Measurements from ENCODE around the gene ARHGAP29. TPM values are rescaled to one million over a fixed set of nuclear protein-coding genes. Genes with fewer than 3 reads are reported as not detected.
"Not testable (repeated sequence)": the region's sequence is repeated elsewhere in the genome, so short reads cannot be mapped to it uniquely, and the experiment has no call there.

Gene ARHGAP29
- total RNA-seq, 2 donors from 2014 or later, result 24.9 to 39.4 TPM

GRCh38 chr1:94160811-94161210 is 76.6 kb downstream of the ARHGAP29 start:
- no peak for TF ChIP-seq CTCF (IDR thresholded peaks at IDR 0.05)

GRCh38 chr1:94156096-94156625 is 81.2 kb downstream of the ARHGAP29 start:
- DNase-seq (ENCODE audit: low spot score) (no peak), ATAC-seq (ENCODE audit: insufficient number of reproducible peaks, low FRiP score, low read depth) (no peak)
- Histone ChIP-seq H3K27me3 (replicated peaks; ENCODE audit: insufficient read depth) (no peaks in the 10 kb centered on the region), H3K36me3 (no peaks in the 10 kb centered on the region), H3K4me3 (no peak overlapping the region), H3K27ac (no peak overlapping the region), H3K9me3 (no peaks in the 10 kb centered on the region), H3K4me1 (ENCODE audit: control insufficient read depth in 1 of 2, low read depth in 2 of 2) (peaks cover 0 to 6% of the 10 kb centered on the region in 2 donors)
- TF ChIP-seq CTCF (IDR thresholded peaks at IDR 0.05), result no peak

More at GRCh38 chr1:94160811-94161210, 76.6 kb downstream of the ARHGAP29 start:
- ATAC-seq (ENCODE audit: insufficient number of reproducible peaks, low FRiP score, low read depth) (no peak), DNase-seq (ENCODE audit: low spot score) (no peak)
- H3K4me3 ChIP-seq, result no peak overlapping the region
- no peaks in the 10 kb centered on the region for H3K27me3 ChIP-seq (replicated peaks; ENCODE audit: insufficient read depth)
- H3K27ac ChIP-seq, result no peak overlapping the region
- no peaks in the 10 kb centered on the region for H3K9me3 ChIP-seq
- H3K4me1 ChIP-seq (ENCODE audit: control insufficient read depth in 1 of 2, low read depth in 2 of 2), result no peaks in the 10 kb centered on the region
- H3K36me3 ChIP-seq, result no peaks in the 10 kb centered on the region

GRCh38 chr1:94154989-94155388 is 82.4 kb downstream of the ARHGAP29 start:
- Histone ChIP-seq H3K4me3 (no peak overlapping the region), H3K4me1 (ENCODE audit: control insufficient read depth in 1 of 2, low read depth in 2 of 2) (peaks cover 0 to 6% of the 10 kb centered on the region in 2 donors), H3K27me3 (replicated peaks; ENCODE audit: insufficient read depth) (no peaks in the 10 kb centered on the region), H3K9me3 (no peaks in the 10 kb centered on the region), H3K27ac (no peak overlapping the region), H3K36me3 (no peaks in the 10 kb centered on the region)
- ATAC-seq (ENCODE audit: insufficient number of reproducible peaks, low FRiP score, low read depth) (no peak), DNase-seq (ENCODE audit: low spot score) (no peak)
- TF ChIP-seq CTCF (IDR thresholded peaks at IDR 0.05), result no peak

- DNase-seq (ENCODE audit: low spot score) (no peak), ATAC-seq (ENCODE audit: insufficient number of reproducible peaks, low FRiP score, low read depth) (no peak)
- Histone ChIP-seq H3K27me3 (replicated peaks; ENCODE audit: insufficient read depth) (no peaks in the 10 kb centered on the region), H3K9me3 (no peaks in the 10 kb centered on the region), H3K4me3 (no peak overlapping the region), H3K4me1 (ENCODE audit: control insufficient read depth in 1 of 2, low read depth in 2 of 2) (peaks cover 0 to 6% of the 10 kb centered on the region in 2 donors), H3K27ac (no peak overlapping the region), H3K36me3 (no peaks in the 10 kb centered on the region)
- no peak for TF ChIP-seq CTCF (IDR thresholded peaks at IDR 0.05)
Observed at GRCh38 chr1:94153133-94153532, 84.3 kb downstream of the ARHGAP29 start.

- H3K27ac ChIP-seq; H3K4me1 ChIP-seq (ENCODE audit: control insufficient read depth in 1 of 2, low read depth in 2 of 2); ATAC-seq (ENCODE audit: insufficient number of reproducible peaks, low FRiP score, low read depth); H3K36me3 ChIP-seq; H3K27me3 ChIP-seq (replicated peaks; ENCODE audit: insufficient read depth); DNase-seq (ENCODE audit: low spot score); H3K9me3 ChIP-seq; H3K4me3 ChIP-seq: not testable (repeated sequence)
Observed at GRCh38 chr1:94149166-94149565, 88.2 kb downstream of the ARHGAP29 start.

GRCh38 chr1:94146273-94146672 is 91.1 kb downstream of the ARHGAP29 start:
- ATAC-seq (ENCODE audit: insufficient number of reproducible peaks, low FRiP score, low read depth) (no peak), DNase-seq (ENCODE audit: low spot score) (no peak)
- H3K27ac ChIP-seq, result no peak overlapping the region
- no peaks in the 10 kb centered on the region for H3K36me3 ChIP-seq
- H3K4me1 ChIP-seq (ENCODE audit: control insufficient read depth in 1 of 2, low read depth in 2 of 2), result peaks cover 0 to 9% of the 10 kb centered on the region in 2 donors
- no peak for TF ChIP-seq CTCF (IDR thresholded peaks at IDR 0.05)
- no peaks in the 10 kb centered on the region for H3K9me3 ChIP-seq
- H3K4me3 ChIP-seq, result no peak overlapping the region
- no peaks in the 10 kb centered on the region for H3K27me3 ChIP-seq (replicated peaks; ENCODE audit: insufficient read depth)

Data from thoracic aorta (tissue), 2 donors.